Measurements from ENCODE around the gene HYAL3.

HYAL3 gene

GRCh38 chr3:50294492-50295403 is 4.5 kb downstream of the HYAL3 start:
- TF ChIP-seq GATA3 (IDR thresholded peaks at IDR 0.05; ENCODE audit: low read depth, low read length) = no peak
- no peak for TF ChIP-seq GATA2 (IDR thresholded peaks at IDR 0.05; ENCODE audit: low read depth, low read length)

- TF ChIP-seq GATA3 (IDR thresholded peaks at IDR 0.05; ENCODE audit: low read depth, low read length) = no peak
- no peak for TF ChIP-seq GATA2 (IDR thresholded peaks at IDR 0.05; ENCODE audit: low read depth, low read length)
Measured at GRCh38 chr3:50294089-50294488, 5.1 kb downstream of the HYAL3 start.

DNA sequence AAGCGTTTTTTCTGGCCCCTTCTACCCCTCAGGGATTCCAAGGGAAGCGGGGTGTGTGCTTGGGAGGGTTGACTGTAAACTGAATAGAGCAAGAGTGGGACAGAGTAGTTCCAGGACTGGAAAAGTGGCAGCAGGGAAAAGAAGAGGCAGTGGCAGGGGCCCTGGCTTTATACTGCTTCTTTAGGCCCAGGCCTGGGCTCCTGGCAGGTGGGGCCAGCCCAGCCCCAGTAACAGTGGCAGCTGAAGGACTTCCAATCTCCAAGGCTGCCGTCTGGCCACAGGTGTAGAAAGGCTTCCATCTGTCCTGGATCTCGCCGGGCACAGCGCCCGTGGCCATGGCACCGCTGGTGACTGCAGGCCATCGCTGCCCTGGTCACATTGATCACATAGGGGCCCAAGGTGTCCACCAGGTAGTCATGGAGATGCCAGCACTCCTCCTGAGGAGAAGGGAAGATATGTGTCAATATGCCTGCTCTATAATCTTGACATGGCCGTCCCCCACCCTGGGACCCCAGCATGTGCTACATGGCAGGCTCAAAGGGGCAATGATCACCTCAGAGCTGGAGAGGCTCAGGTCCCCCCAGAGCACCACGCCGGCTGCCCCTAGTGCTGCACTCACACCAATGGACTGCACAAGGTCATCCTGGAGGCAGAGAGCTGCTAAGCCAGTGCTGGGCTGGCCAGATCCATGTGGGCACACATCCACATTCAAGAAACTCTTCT is 6.0 kb downstream of the HYAL3 start:
- TF ChIP-seq GATA3 (IDR thresholded peaks at IDR 0.05; ENCODE audit: low read depth, low read length) (no peak), GATA2 (IDR thresholded peaks at IDR 0.05; ENCODE audit: low read depth, low read length) (no peak)

GRCh38 chr3:50292159-50293078 is 6.8 kb downstream of the HYAL3 start, which contains the start of gene IFRD2:
Gene IFRD2, minus strand, starts transcription at chr3:50292429. Its CDS starts 155 bp downstream, at chr3:50292274.
- TF ChIP-seq GATA3 (IDR thresholded peaks at IDR 0.05; ENCODE audit: low read depth, low read length) (no peak), GATA2 (IDR thresholded peaks at IDR 0.05; ENCODE audit: low read depth, low read length) (no peak)

GRCh38 chr3:50290161-50290641 is 9.0 kb downstream of the HYAL3 start:
- no peak for TF ChIP-seq GATA3 (IDR thresholded peaks at IDR 0.05; ENCODE audit: low read depth, low read length)
- no peak for TF ChIP-seq GATA2 (IDR thresholded peaks at IDR 0.05; ENCODE audit: low read depth, low read length)

GRCh38 chr3:50289130-50289529 is 10.1 kb downstream of the HYAL3 start:
- no peak for TF ChIP-seq GATA3 (IDR thresholded peaks at IDR 0.05; ENCODE audit: low read depth, low read length)
- TF ChIP-seq GATA2 (IDR thresholded peaks at IDR 0.05; ENCODE audit: low read depth, low read length) = no peak

GRCh38 chr3:50288387-50289007 is 10.7 kb downstream of the HYAL3 start:
- no peak for TF ChIP-seq GATA2 (IDR thresholded peaks at IDR 0.05; ENCODE audit: low read depth, low read length)

DNA sequence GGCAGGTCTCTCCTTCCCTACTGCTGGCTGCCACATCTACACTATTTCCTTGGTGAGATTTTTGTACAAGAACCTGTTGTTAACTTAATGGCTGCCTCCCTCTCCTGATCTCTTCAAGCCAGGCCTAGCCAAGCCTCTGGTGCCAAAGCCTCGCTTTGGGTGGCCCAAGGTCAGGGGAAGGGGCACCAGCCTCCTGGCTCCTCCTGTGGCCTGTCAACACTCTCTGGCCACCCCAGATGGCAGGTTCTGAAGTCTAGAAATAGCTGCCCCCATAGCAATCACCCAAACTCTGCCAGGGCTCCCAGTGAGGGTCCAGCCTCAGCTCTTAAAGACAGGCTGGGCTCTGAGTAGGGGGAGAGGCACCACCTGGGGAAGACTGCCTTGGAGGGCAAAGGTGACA is 11.9 kb downstream of the HYAL3 start:
- no peak for TF ChIP-seq GATA3 (IDR thresholded peaks at IDR 0.05; ENCODE audit: low read depth, low read length)
- TF ChIP-seq GATA2 (IDR thresholded peaks at IDR 0.05; ENCODE audit: low read depth, low read length) = no peak

- TF ChIP-seq GATA2 (IDR thresholded peaks at IDR 0.05; ENCODE audit: low read depth, low read length) (no peak), GATA3 (IDR thresholded peaks at IDR 0.05; ENCODE audit: low read depth, low read length) (no peak)
Measured at GRCh38 chr3:50286322-50287227, 12.6 kb downstream of the HYAL3 start.

- TF ChIP-seq GATA3 (IDR thresholded peaks at IDR 0.05; ENCODE audit: low read depth, low read length) (no peak), GATA2 (IDR thresholded peaks at IDR 0.05; ENCODE audit: low read depth, low read length) (no peak)
Measured at GRCh38 chr3:50279255-50280016, 19.8 kb downstream of the HYAL3 start.

GRCh38 chr3:50278880-50279224 is 20.4 kb downstream of the HYAL3 start, which contains the start of gene LSMEM2:
Gene LSMEM2, plus strand, starts transcription at chr3:50279087. Its CDS starts 27 bp downstream, at chr3:50279114.
- TF ChIP-seq GATA2 (IDR thresholded peaks at IDR 0.05; ENCODE audit: low read depth, low read length) (no peak), GATA3 (IDR thresholded peaks at IDR 0.05; ENCODE audit: low read depth, low read length) (no peak)

Measured in SH-SY5Y (cell line).